Measurements from ENCODE around the gene ASCC3.

Gene ASCC3

DNA sequence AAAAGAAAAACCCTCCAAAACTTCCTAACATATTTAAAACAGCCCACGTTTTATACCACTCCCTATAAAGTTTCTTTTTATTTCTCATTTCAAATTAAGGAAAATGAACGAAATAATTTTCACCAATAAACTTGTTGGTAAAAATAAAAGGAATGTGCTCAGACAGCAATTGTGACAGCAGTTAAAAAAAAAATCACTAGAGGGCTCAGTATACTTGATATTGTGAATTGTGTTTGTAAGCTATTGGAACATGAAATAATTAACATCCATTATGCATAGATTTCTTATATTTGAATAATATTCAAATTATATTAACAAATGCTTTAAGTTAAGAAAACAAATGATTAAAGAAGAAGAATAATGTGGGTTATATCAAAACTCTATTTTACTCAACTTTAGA, 105.5 kb downstream of the ASCC3 start:
- TF ChIP-seq RAD21 (IDR thresholded peaks at IDR 0.05; ENCODE audit: low read depth) (peak; percentile 31), TAF1 (IDR thresholded peaks at IDR 0.05; ENCODE audit: low read depth) (no peak)

DNA sequence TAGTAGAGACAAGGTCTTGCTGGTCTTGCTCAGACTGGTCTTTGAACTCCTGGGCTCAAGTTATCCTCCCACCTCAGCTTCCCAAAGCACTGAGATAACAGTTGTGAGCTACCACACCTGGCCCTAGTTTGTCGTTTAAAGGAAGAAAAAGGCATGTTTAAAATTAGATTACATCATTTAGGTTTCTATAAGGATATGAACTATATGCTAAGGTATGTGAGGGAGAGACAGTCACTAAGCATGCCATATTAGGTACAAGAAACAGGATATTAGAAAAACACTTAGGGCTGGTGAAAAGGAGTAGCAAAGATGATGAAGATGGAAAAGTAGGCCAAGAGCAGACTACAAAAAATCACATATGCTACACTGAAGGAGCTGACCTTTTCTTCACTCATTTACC, 106.4 kb downstream of the ASCC3 start:
- TF ChIP-seq EGR1 (IDR thresholded peaks at IDR 0.05): no peak
- TF ChIP-seq RAD21 (IDR thresholded peaks at IDR 0.05; ENCODE audit: low read depth): no peak
- TF ChIP-seq NFIC (IDR thresholded peaks at IDR 0.05): no peak
- TF ChIP-seq CEBPB (IDR thresholded peaks at IDR 0.05): no peak
- TF ChIP-seq CREB1 (IDR thresholded peaks at IDR 0.05; ENCODE audit: low read depth): no peak
- TF ChIP-seq FOXM1 (IDR thresholded peaks at IDR 0.05; ENCODE audit: borderline replicate concordance, low read depth): no peak
- TF ChIP-seq ZBTB7A (IDR thresholded peaks at IDR 0.05; ENCODE audit: low read depth): no peak
- no peak for TF ChIP-seq TCF12 (IDR thresholded peaks at IDR 0.05; ENCODE audit: low read depth)
- TF ChIP-seq, protein P1, sequence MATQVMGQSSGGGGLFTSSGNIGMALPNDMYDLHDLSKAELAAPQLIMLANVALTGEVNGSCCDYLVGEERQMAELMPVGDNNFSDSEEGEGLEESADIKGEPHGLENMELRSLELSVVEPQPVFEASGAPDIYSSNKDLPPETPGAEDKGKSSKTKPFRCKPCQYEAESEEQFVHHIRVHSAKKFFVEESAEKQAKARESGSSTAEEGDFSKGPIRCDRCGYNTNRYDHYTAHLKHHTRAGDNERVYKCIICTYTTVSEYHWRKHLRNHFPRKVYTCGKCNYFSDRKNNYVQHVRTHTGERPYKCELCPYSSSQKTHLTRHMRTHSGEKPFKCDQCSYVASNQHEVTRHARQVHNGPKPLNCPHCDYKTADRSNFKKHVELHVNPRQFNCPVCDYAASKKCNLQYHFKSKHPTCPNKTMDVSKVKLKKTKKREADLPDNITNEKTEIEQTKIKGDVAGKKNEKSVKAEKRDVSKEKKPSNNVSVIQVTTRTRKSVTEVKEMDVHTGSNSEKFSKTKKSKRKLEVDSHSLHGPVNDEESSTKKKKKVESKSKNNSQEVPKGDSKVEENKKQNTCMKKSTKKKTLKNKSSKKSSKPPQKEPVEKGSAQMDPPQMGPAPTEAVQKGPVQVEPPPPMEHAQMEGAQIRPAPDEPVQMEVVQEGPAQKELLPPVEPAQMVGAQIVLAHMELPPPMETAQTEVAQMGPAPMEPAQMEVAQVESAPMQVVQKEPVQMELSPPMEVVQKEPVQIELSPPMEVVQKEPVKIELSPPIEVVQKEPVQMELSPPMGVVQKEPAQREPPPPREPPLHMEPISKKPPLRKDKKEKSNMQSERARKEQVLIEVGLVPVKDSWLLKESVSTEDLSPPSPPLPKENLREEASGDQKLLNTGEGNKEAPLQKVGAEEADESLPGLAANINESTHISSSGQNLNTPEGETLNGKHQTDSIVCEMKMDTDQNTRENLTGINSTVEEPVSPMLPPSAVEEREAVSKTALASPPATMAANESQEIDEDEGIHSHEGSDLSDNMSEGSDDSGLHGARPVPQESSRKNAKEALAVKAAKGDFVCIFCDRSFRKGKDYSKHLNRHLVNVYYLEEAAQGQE (IDR thresholded peaks at IDR 0.05; ENCODE audit: low read depth): no peak
- TF ChIP-seq TAF1 (IDR thresholded peaks at IDR 0.05; ENCODE audit: low read depth): no peak

DNA sequence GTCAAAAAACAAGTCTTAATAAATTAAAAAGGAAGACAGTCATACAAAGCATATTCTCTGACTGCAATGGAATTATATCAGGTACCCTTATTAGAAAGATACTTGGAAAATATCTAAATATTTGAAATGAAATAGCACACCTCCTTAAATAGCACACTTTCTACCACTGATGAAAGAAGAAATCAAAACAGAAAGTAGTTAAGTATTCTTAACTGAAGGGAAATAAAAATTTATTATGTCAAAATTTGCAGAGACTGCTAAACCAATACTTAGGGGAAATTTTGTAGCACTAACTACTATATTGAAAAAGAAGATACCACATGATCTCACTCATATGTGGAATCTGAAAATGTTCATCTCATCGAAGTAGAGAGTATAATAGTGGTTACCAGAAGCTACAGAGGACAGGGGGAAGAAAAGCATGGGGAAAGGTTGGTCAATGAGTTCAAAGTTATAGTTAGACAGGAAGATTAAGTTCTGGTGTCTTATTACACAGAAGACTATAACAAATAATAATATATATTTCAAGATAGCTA, 112.2 kb downstream of the ASCC3 start:
- TF ChIP-seq ZBTB7A (IDR thresholded peaks at IDR 0.05; ENCODE audit: low read depth) (no peak), NFIC (IDR thresholded peaks at IDR 0.05) (no peak), YY1 (IDR thresholded peaks at IDR 0.05; ENCODE audit: low read depth) (no peak), TCF12 (IDR thresholded peaks at IDR 0.05; ENCODE audit: low read depth) (no peak), EGR1 (IDR thresholded peaks at IDR 0.05) (no peak), EP300 (IDR thresholded peaks at IDR 0.05; ENCODE audit: borderline replicate concordance) (no peak), CREB1 (IDR thresholded peaks at IDR 0.05; ENCODE audit: low read depth) (no peak), TAF1 (IDR thresholded peaks at IDR 0.05; ENCODE audit: low read depth) (no peak), RAD21 (IDR thresholded peaks at IDR 0.05; ENCODE audit: low read depth) (no peak), FOXM1 (IDR thresholded peaks at IDR 0.05; ENCODE audit: borderline replicate concordance, low read depth) (no peak), CEBPB (IDR thresholded peaks at IDR 0.05) (no peak)
- TF ChIP-seq, protein P2, sequence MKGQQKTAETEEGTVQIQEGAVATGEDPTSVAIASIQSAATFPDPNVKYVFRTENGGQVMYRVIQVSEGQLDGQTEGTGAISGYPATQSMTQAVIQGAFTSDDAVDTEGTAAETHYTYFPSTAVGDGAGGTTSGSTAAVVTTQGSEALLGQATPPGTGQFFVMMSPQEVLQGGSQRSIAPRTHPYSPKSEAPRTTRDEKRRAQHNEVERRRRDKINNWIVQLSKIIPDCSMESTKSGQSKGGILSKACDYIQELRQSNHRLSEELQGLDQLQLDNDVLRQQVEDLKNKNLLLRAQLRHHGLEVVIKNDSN (IDR thresholded peaks at IDR 0.05): no peak
- TF ChIP-seq, protein P3, sequence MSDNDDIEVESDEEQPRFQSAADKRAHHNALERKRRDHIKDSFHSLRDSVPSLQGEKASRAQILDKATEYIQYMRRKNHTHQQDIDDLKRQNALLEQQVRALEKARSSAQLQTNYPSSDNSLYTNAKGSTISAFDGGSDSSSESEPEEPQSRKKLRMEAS (IDR thresholded peaks at IDR 0.05): no peak

DNA sequence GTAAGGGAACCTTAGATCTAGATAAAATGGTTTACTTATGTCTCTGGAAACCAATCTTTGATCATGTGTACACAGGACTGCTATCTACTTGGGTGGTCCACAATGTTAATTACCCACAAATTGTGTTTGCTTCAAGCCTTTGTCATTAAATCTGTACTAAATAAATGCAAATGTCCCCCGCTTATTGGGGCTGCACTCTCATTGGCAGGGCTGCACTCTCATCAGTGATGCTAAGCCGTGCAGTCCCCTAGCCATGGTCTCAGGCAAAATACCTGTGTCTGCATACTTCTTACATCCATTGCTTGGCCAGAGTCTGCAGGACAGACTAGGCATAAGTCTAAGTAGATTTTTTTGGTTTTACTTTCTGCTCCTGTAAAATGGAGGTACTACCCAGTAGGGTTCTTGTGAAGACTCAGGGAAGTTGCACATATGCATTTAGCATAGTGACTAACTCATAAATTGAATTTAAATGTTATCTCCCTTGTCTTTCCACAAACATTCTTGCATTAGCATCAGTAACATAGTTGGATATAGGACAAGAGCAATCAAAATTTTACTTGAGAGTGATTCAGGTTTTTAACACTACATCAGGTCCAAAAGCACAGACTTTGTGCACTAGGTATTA, 117.4 kb downstream of the ASCC3 start:
- no peak for TF ChIP-seq RAD21 (IDR thresholded peaks at IDR 0.05; ENCODE audit: low read depth)
- no peak for TF ChIP-seq TEAD4 (IDR thresholded peaks at IDR 0.05)
- TF ChIP-seq, protein P1 (IDR thresholded peaks at IDR 0.05; ENCODE audit: low read depth): no peak
- TF ChIP-seq, protein P2 (IDR thresholded peaks at IDR 0.05): no peak
- TF ChIP-seq CREB1 (IDR thresholded peaks at IDR 0.05; ENCODE audit: low read depth): no peak
- TF ChIP-seq TAF1 (IDR thresholded peaks at IDR 0.05; ENCODE audit: low read depth): no peak

DNA sequence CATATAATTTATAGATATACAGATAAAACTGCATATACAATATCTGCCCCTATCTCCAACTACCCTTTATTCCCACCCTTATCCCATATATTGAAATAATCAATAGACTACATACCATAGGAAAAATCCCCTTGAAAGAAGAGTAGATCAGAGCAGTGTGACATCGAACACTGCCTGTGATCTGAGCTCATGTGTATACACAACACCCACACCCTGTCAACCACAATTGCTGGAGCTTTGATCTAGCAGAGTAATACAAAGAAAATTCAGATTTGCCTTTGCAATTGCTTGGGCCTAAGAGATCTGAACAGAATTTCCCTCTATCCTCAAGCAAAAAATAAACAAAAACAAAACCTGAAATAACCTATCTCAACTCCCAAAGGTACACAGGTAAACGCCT, 119.3 kb downstream of the ASCC3 start:
- TF ChIP-seq, protein P3 (IDR thresholded peaks at IDR 0.05): no peak
- no peak for TF ChIP-seq FOXM1 (IDR thresholded peaks at IDR 0.05; ENCODE audit: borderline replicate concordance, low read depth)
- TF ChIP-seq CEBPB (IDR thresholded peaks at IDR 0.05): no peak
- no peak for TF ChIP-seq ZBTB7A (IDR thresholded peaks at IDR 0.05; ENCODE audit: low read depth)
- TF ChIP-seq, protein P2 (IDR thresholded peaks at IDR 0.05): no peak
- no peak for TF ChIP-seq EGR1 (IDR thresholded peaks at IDR 0.05)
- TF ChIP-seq TCF12 (IDR thresholded peaks at IDR 0.05; ENCODE audit: low read depth): no peak
- TF ChIP-seq NFIC (IDR thresholded peaks at IDR 0.05): no peak
- TF ChIP-seq RAD21 (IDR thresholded peaks at IDR 0.05; ENCODE audit: low read depth): no peak
- TF ChIP-seq, protein P1 (IDR thresholded peaks at IDR 0.05; ENCODE audit: low read depth): no peak
- no peak for TF ChIP-seq YY1 (IDR thresholded peaks at IDR 0.05; ENCODE audit: low read depth)
- no peak for TF ChIP-seq TEAD4 (IDR thresholded peaks at IDR 0.05)
- TF ChIP-seq TAF1 (IDR thresholded peaks at IDR 0.05; ENCODE audit: low read depth): no peak
- TF ChIP-seq CREB1 (IDR thresholded peaks at IDR 0.05; ENCODE audit: low read depth): no peak
- TF ChIP-seq EP300 (IDR thresholded peaks at IDR 0.05; ENCODE audit: borderline replicate concordance): no peak
